WTC11 (cell line): ENCODE data around the gene SEZ6L. TPM values are rescaled to one million over a fixed set of nuclear protein-coding genes. Genes with fewer than 3 reads are reported as not detected.

Experiments
- ATAC-seq: fragments of 200-7000 bp; cut with Tn5 transposase; 2 replicates; pipeline ENCODE4 v1.10.0; 2021; ENCODE audit warnings: mild to moderate bottlenecking, moderate library complexity
- CTCF ChIA-PET: fragments of 300-600 bp; sonication (Branson Sonifier 250); formaldehyde crosslinking; loops from one replicate; lab custom pipeline; 2021; ENCODE audit warnings: antibody characterized with exemption; lab: Charles Lee
- POLR2A ChIA-PET: fragments of 350-600 bp; sonication (Branson Sonifier 250); formaldehyde crosslinking; loops from one replicate; lab custom pipeline; 2021; ENCODE audit warnings: antibody characterized with exemption; lab: Charles Lee
- DNase-seq: peaks from one replicate; pipeline ENCODE4 v3.0.0; 2021; ENCODE audit warnings: low spot score
- H3K27ac Mint-ChIP-seq: 2 replicates; pipeline ENCODE4 v1.8.0; 2021; ENCODE audit warnings: mixed read lengths
- H3K27me3 Mint-ChIP-seq: 2 replicates; pipeline ENCODE4 v1.8.0; 2021; ENCODE audit warnings: low read depth, mild to moderate bottlenecking, moderate library complexity, mixed read lengths
- H3K36me3 Mint-ChIP-seq: 2 replicates; pipeline ENCODE4 v1.8.0; 2021; ENCODE audit warnings: mixed read lengths
- H3K4me1 Mint-ChIP-seq: 2 replicates; pipeline ENCODE4 v1.8.0; 2022; ENCODE audit warnings: mixed read lengths
- H3K4me3 Mint-ChIP-seq: 2 replicates; pipeline ENCODE4 v1.8.0; 2021; ENCODE audit warnings: mild to moderate bottlenecking, moderate library complexity, mixed read lengths
- H3K9me3 Mint-ChIP-seq: 2 replicates; pipeline ENCODE4 v1.8.0; 2021; ENCODE audit warnings: mixed read lengths
- CBFB ChIP-seq: sonication (generic); formaldehyde crosslinking; IDR thresholded peaks from 2 replicates; pipeline ENCODE4 v1.8.1; 2022; ENCODE audit warnings: mild to moderate bottlenecking, low read depth, missing genetic modification reagents
- CTCF ChIP-seq: fragments of 200-600 bp; IDR thresholded peaks from 2 replicates; pipeline ENCODE4 v1.8.0; 2022; ENCODE audit warnings: antibody characterized with exemption
- E2F4 ChIP-seq: sonication (generic); formaldehyde crosslinking; IDR thresholded peaks from 2 replicates; pipeline ENCODE4 v1.8.1; 2022; ENCODE audit warnings: low read depth, mild to moderate bottlenecking, moderate library complexity, missing genetic modification reagents, borderline replicate concordance
- FOXP1 ChIP-seq: sonication (generic); formaldehyde crosslinking; IDR thresholded peaks from 2 replicates; pipeline ENCODE4 v1.8.0; 2022; ENCODE audit warnings: missing genetic modification reagents, mild to moderate bottlenecking, moderate library complexity, borderline replicate concordance
- GRHL2 ChIP-seq: fragments of 250-450 bp; sonication (Bioruptor Pico); IDR thresholded peaks from 2 replicates; pipeline ENCODE4 v1.8.0; 2022; ENCODE audit warnings: mild to moderate bottlenecking, moderate library complexity; ENCODE audit not compliant: insufficient replicate concordance, severe bottlenecking
- IRF2 ChIP-seq: sonication (generic); formaldehyde crosslinking; IDR thresholded peaks from 2 replicates; pipeline ENCODE4 v1.8.0; 2022; ENCODE audit warnings: low read depth, missing genetic modification reagents, borderline replicate concordance
- MXD4 ChIP-seq: fragments of 250-450 bp; sonication (Bioruptor Pico); IDR thresholded peaks from 2 replicates; pipeline ENCODE4 v1.8.0; 2021; ENCODE audit warnings: mild to moderate bottlenecking, moderate library complexity, borderline replicate concordance
- NR1H2 ChIP-seq: sonication (generic); formaldehyde crosslinking; IDR thresholded peaks from 2 replicates; pipeline ENCODE4 v1.9.0; 2021; ENCODE audit warnings: mild to moderate bottlenecking, moderate library complexity, missing genetic modification reagents
- NR2C2 ChIP-seq: sonication (generic); formaldehyde crosslinking; IDR thresholded peaks from 2 replicates; pipeline ENCODE4 v1.8.0; 2022; ENCODE audit warnings: mild to moderate bottlenecking, missing genetic modification reagents
- RELA ChIP-seq: sonication (generic); formaldehyde crosslinking; IDR thresholded peaks from 2 replicates; pipeline ENCODE4 v1.8.1; 2022; ENCODE audit warnings: missing genetic modification reagents, mild to moderate bottlenecking, borderline replicate concordance
- SMAD4 ChIP-seq: sonication (generic); formaldehyde crosslinking; IDR thresholded peaks from 2 replicates; pipeline ENCODE4 v1.8.0; 2022; ENCODE audit warnings: mild to moderate bottlenecking, missing genetic modification reagents
- SP1 ChIP-seq: sonication (generic); formaldehyde crosslinking; conservative IDR thresholded peaks from 2 replicates; pipeline ENCODE4 v1.8.1; 2022; ENCODE audit warnings: missing genetic modification reagents
- USF2 ChIP-seq: sonication (generic); formaldehyde crosslinking; IDR thresholded peaks from 2 replicates; pipeline ENCODE4 v1.8.1; 2023; ENCODE audit warnings: mild to moderate bottlenecking, missing genetic modification reagents, moderate library complexity
- ZBTB21 ChIP-seq: sonication (generic); formaldehyde crosslinking; IDR thresholded peaks from 2 replicates; pipeline ENCODE4 v1.8.1; 2023; ENCODE audit warnings: mild to moderate bottlenecking, missing genetic modification reagents, borderline replicate concordance
- ZNF121 ChIP-seq: sonication (generic); formaldehyde crosslinking; IDR thresholded peaks from 2 replicates; pipeline ENCODE4 v1.8.0; 2023; ENCODE audit warnings: missing genetic modification reagents
- ZNF219 ChIP-seq: sonication (generic); formaldehyde crosslinking; IDR thresholded peaks from 2 replicates; pipeline ENCODE4 v1.8.0; 2023; ENCODE audit warnings: missing genetic modification reagents, mild to moderate bottlenecking, borderline replicate concordance
- ZNF232 ChIP-seq: sonication (generic); formaldehyde crosslinking; IDR thresholded peaks from 2 replicates; pipeline ENCODE4 v1.8.0; 2022; ENCODE audit warnings: mild to moderate bottlenecking, missing genetic modification reagents
- total RNA-seq: library from RNA; stranded (reverse); gene quantifications from 3 replicates; pipeline ENCODE4 v1.2.3, GENCODE V29; 2021
- TF ChIP-seq, protein P1 (sequence below): fragments of 250-450 bp; sonication (Bioruptor Pico); IDR thresholded peaks from 2 replicates; pipeline ENCODE4 v1.9.0; 2021; ENCODE audit warnings: mild to moderate bottlenecking, borderline replicate concordance
- TF ChIP-seq, protein P2 (sequence below): sonication (generic); formaldehyde crosslinking; IDR thresholded peaks from 2 replicates; pipeline ENCODE4 v1.8.0; 2023; ENCODE audit warnings: mild to moderate bottlenecking, missing genetic modification reagents
- TF ChIP-seq, protein P3 (sequence below): sonication (generic); formaldehyde crosslinking; IDR thresholded peaks from 2 replicates; pipeline ENCODE4 v1.8.1; 2023; ENCODE audit warnings: mild to moderate bottlenecking, missing genetic modification reagents

SEZ6L gene
- total RNA-seq, 1 experiment from 2014 or later, result 0.57 TPM

DNA sequence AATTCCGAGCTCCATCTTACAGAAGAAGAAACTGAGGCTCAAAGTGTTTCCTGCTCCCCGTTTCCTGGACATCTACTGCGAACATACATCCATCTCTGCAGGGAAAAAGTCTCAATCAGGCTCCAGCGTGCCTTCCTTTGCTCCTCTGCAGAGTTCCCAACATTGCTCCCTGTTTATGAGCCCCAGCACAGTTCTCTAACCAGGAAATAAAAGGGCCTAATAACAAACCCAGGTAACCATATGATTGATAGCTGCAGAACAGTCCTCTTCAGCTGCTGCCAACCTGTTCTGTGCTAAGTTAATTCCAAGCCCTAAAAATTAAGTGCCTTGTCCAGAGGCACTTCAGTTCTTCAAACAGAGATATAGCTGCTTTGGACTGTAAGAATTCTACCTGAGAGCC lies 154.9 kb downstream of the SEZ6L start:
- ChIA-PET POLR2A (no interaction called here), CTCF (interaction anchor here (8.9 kb wide), 1 partner anchor 152 kb away, joined by 62 read pairs; no protein-coding TSS in a partner anchor)
- Mint-ChIP-seq H3K4me3 (no peak overlapping the region), H3K36me3 (no peaks in the 10 kb centered on the region), H3K27ac (no peak overlapping the region), H3K27me3 (no peaks in the 10 kb centered on the region; the same call in 1 of the 2 replicates), H3K4me1 (no peaks in the 10 kb centered on the region), H3K9me3 (no peaks in the 10 kb centered on the region)
- ATAC-seq (no peak), DNase-seq (no peak)
- TF ChIP-seq IRF2 (CRISPR knock-in tag) (no peak), FOXP1 (no peak), ZNF232 (CRISPR knock-in tag) (no peak), CBFB (no peak), ZNF121 (CRISPR knock-in tag) (no peak), ZBTB21 (CRISPR knock-in tag) (no peak), NR1H2 (no peak), SP1 (no peak), NR2C2 (CRISPR knock-in tag) (no peak), ZNF219 (CRISPR knock-in tag) (no peak)
- TF ChIP-seq, protein P1, sequence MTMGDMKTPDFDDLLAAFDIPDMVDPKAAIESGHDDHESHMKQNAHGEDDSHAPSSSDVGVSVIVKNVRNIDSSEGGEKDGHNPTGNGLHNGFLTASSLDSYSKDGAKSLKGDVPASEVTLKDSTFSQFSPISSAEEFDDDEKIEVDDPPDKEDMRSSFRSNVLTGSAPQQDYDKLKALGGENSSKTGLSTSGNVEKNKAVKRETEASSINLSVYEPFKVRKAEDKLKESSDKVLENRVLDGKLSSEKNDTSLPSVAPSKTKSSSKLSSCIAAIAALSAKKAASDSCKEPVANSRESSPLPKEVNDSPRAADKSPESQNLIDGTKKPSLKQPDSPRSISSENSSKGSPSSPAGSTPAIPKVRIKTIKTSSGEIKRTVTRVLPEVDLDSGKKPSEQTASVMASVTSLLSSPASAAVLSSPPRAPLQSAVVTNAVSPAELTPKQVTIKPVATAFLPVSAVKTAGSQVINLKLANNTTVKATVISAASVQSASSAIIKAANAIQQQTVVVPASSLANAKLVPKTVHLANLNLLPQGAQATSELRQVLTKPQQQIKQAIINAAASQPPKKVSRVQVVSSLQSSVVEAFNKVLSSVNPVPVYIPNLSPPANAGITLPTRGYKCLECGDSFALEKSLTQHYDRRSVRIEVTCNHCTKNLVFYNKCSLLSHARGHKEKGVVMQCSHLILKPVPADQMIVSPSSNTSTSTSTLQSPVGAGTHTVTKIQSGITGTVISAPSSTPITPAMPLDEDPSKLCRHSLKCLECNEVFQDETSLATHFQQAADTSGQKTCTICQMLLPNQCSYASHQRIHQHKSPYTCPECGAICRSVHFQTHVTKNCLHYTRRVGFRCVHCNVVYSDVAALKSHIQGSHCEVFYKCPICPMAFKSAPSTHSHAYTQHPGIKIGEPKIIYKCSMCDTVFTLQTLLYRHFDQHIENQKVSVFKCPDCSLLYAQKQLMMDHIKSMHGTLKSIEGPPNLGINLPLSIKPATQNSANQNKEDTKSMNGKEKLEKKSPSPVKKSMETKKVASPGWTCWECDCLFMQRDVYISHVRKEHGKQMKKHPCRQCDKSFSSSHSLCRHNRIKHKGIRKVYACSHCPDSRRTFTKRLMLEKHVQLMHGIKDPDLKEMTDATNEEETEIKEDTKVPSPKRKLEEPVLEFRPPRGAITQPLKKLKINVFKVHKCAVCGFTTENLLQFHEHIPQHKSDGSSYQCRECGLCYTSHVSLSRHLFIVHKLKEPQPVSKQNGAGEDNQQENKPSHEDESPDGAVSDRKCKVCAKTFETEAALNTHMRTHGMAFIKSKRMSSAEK (CRISPR knock-in tag), result no peak
- TF ChIP-seq, protein P2, sequence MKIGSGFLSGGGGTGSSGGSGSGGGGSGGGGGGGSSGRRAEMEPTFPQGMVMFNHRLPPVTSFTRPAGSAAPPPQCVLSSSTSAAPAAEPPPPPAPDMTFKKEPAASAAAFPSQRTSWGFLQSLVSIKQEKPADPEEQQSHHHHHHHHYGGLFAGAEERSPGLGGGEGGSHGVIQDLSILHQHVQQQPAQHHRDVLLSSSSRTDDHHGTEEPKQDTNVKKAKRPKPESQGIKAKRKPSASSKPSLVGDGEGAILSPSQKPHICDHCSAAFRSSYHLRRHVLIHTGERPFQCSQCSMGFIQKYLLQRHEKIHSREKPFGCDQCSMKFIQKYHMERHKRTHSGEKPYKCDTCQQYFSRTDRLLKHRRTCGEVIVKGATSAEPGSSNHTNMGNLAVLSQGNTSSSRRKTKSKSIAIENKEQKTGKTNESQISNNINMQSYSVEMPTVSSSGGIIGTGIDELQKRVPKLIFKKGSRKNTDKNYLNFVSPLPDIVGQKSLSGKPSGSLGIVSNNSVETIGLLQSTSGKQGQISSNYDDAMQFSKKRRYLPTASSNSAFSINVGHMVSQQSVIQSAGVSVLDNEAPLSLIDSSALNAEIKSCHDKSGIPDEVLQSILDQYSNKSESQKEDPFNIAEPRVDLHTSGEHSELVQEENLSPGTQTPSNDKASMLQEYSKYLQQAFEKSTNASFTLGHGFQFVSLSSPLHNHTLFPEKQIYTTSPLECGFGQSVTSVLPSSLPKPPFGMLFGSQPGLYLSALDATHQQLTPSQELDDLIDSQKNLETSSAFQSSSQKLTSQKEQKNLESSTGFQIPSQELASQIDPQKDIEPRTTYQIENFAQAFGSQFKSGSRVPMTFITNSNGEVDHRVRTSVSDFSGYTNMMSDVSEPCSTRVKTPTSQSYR (CRISPR knock-in tag), result no peak

GRCh38 chr22:26325641-26326040 lies 156.4 kb downstream of the SEZ6L start:
- Mint-ChIP-seq H3K36me3 (no peaks in the 10 kb centered on the region), H3K27ac (no peak overlapping the region), H3K4me3 (no peak overlapping the region), H3K9me3 (no peaks in the 10 kb centered on the region), H3K4me1 (no peaks in the 10 kb centered on the region), H3K27me3 (peaks cover 4% of the 10 kb centered on the region)
- POLR2A ChIA-PET, result no interaction called here
- CTCF ChIA-PET, result interaction anchor here (1.0 to 8.9 kb wide), 5 partner anchors 39 to 157 kb away, joined by 3 to 62 read pairs (median 4); no protein-coding TSS in a partner anchor
- ATAC-seq, result no peak
- TF ChIP-seq, protein P3, sequence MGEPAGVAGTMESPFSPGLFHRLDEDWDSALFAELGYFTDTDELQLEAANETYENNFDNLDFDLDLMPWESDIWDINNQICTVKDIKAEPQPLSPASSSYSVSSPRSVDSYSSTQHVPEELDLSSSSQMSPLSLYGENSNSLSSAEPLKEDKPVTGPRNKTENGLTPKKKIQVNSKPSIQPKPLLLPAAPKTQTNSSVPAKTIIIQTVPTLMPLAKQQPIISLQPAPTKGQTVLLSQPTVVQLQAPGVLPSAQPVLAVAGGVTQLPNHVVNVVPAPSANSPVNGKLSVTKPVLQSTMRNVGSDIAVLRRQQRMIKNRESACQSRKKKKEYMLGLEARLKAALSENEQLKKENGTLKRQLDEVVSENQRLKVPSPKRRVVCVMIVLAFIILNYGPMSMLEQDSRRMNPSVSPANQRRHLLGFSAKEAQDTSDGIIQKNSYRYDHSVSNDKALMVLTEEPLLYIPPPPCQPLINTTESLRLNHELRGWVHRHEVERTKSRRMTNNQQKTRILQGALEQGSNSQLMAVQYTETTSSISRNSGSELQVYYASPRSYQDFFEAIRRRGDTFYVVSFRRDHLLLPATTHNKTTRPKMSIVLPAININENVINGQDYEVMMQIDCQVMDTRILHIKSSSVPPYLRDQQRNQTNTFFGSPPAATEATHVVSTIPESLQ, result no peak
- no peak for TF ChIP-seq GRHL2 (CRISPR knock-in tag)
- no peak for TF ChIP-seq USF2 (CRISPR knock-in tag)
- TF ChIP-seq ZNF219 (CRISPR knock-in tag), result no peak
- no peak for TF ChIP-seq CTCF
- TF ChIP-seq MXD4 (CRISPR knock-in tag), result no peak
- TF ChIP-seq SMAD4, result no peak
- TF ChIP-seq ZNF121 (CRISPR knock-in tag), result no peak
- no peak for TF ChIP-seq RELA
- TF ChIP-seq E2F4 (CRISPR knock-in tag), result no peak
- DNase-seq, result no peak
